Right forelimb (tissue), 1 donor: Measurements from ENCODE around the gene NECTIN3.

ENCODE experiments used
- DNase-seq: peaks from one replicate; pipeline ENCODE4 v3.0.0-alpha.2; 2018

NECTIN3 gene

DNA sequence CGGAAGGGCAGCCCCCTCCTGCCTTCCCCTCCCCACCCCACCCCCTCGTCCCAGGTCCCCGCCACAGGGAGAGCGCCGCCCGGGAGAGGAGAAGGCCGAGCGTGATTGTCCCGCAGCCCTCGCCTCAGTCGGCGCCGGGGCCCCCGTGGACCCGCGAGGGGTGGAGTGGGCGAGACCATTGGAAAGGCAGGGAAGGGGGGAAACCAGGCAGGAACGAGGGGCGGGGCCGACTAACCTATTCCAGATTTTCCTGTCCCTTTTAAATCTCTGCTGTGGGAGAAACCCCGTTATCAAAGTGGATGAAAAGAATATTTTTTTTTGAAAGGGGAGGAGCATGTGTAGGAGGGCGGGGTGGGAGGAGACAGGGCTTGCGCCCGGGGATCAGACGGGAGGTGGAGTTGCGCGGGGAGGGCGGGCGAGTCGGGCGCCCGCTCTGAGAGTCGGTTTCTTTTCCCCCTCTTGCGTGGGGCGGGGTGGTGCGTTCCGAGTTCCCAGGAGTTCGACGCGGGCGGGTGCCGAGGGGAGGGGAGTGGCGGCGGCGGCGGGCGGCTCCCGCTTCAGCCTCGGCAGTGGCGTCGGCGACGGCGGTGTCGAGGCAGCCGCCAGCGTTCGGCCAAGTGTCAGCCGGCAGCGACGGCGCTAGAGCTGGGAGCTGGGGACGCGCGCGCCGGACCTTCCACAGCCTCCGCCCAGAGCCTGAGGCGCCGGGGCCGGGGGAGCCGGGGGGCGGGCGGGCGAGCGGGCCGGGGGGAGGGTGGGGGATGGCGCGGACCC, at the start of gene NECTIN3:
NECTIN3 (plus strand) TSS at position 560 of the 774 bp plus-strand sequence; CDS start at position 762, 202 bp downstream.
- peak; percentile 95 for DNase-seq

- no peak for DNase-seq
These were observed 43.7 kb upstream of the NECTIN3 start for GRCh38 chr3:111027868-111028267.

- DNase-seq: no peak
These were observed 40.1 kb upstream of the NECTIN3 start for GRCh38 chr3:111031538-111031937.

GRCh38 chr3:111032677-111033076, 38.9 kb upstream of the NECTIN3 start:
- DNase-seq: no peak

DNA sequence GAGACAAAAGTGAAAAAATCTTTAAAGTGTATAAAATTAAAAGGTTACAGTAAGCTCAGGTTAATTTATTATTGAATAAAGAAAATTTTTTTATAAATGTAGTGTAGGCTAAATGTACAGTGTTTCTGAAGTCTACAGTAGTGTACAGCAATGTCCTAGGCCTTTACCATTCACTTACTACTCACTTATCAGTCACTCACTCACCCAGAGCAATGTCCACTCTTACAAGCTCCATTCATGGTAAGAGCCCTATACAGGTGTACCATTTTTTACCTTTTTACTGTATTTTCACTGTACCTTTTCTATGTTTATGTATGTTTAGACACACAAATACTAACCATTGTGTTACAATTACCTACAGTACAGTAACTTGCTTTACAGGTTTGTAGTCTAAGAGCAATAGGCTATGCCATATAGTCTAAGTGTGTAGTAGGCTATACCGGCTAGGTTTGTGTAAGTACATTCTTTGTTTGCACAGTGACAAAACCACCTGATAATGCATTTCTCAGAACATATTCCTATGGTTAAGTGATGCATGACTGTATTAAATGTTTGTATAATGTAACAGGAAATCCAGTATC, 38.1 kb upstream of the NECTIN3 start:
- DNase-seq: no peak

- DNase-seq: no peak
These were observed 36.3 kb upstream of the NECTIN3 start for GRCh38 chr3:111035316-111035715.

DNA sequence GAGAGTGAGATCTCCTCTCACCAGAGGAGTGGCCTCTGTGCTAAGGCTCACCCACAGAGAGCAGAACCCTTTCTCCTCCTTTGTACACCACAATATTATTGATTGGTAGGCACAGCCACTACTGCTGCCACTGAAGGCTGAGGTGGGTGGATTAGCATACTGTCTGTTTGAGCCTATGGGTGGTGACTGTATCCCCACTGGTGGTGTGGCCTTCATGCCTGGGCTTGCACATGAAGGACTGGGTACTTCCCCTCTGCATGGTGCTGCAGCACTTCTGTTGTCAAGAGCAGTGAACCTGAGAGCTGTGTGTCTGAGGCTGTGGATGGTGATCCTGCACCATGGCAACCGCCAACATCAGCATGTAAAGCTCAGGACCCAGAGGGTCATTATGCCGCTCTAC, 35.7 kb upstream of the NECTIN3 start:
- DNase-seq: no peak

- no peak for DNase-seq
These were observed 30.7 kb upstream of the NECTIN3 start for GRCh38 chr3:111040959-111041358.

DNA sequence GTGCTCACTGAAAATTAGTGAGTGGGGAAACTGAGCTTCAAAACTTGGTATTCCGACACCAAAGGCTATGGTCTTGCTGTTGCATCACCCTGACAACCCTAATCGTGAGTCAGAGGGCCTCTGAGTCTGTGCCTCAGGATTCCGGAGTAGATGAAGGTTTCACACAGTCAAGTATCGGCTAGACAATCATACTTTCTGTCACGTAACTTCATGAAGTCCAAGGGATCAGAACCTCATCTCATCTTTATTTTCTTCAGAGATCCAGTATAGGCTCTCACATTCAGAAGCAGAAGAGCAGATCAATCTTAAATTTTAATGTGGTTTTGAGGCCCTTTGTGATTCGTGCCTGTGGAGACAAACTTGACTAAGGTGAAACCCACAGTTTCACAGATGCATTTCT, 26.1 kb upstream of the NECTIN3 start:
- DNase-seq: no peak

GRCh38 chr3:111047042-111047441, 24.6 kb upstream of the NECTIN3 start:
- no peak for DNase-seq

DNA sequence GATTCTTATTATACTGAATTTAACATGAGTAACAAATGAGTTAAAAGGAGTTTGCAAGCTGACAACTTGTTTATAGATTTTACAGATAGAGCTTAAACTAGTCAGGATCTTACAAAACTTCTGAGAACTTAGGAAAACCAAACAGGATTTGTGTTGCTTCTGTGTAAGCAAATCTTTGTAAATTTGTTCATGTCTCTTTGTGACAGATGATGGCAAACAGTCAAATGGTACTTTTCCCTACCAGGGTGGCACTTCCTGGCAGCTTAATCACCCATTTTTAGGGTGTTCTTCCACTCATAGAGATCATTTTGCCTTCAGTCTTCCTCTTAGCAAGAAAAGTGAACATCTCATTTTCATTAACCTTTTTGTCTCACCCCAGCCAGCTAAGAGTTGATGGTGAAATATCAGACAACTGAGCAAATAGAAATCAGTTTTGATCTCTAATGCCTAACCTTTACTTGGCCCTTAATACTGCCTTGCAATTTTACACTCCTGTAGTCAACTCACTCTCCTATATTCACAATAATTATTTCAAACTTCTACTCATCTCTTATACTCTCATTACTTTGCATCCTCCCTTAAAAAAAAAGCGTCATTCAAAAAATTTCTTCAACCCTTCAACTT, 23.7 kb upstream of the NECTIN3 start:
- DNase-seq: no peak

DNA sequence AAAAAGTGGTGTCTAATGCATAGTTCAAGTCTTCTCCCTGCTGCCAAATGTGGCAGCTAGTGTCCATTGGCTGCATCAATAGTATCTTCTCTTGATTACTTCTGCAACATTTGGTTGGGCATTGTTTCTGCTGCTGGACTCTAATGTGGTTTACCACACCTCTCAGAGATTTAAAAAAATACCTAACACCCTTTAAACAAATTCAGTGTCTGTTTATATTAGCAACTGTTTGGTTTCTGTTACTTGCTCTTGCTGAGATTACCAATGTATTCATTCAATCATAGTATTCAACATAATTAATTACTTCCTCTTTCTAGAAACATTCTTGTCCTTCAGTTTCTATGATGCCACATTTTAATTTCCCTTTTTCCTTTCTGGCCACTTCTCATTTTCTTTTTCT, 20.3 kb upstream of the NECTIN3 start:
- DNase-seq: no peak

GRCh38 chr3:111068574-111068973, 3.0 kb upstream of the NECTIN3 start:
- no peak for DNase-seq

GRCh38 chr3:111069974-111070771, 1.4 kb upstream of the NECTIN3 start:
- peak; percentile 52 for DNase-seq

DNA sequence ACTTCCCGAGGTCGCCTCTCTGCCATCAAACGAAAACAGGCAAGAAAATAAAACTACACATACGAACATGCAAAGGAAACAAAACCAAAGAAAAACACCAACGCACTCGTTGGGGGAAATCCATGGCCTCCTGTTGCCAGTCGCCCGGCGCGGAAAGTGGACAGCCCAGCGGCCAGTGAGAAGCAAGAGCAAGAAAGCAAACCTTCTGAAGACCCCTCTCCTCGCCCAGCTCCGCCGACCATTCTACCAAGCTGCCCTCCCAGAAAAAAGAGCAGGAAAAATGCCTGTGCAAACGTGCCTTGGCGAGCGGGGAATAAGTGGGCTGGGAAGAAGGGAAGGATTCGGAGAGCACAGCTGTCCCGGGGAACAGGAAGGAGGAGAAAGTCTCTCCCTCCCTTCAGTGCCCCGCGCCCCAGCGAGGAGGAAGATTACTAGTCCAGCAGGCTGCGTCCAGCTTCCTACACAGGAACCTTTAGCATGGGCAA, 802 bp upstream of the NECTIN3 start:
- no peak for DNase-seq

DNA sequence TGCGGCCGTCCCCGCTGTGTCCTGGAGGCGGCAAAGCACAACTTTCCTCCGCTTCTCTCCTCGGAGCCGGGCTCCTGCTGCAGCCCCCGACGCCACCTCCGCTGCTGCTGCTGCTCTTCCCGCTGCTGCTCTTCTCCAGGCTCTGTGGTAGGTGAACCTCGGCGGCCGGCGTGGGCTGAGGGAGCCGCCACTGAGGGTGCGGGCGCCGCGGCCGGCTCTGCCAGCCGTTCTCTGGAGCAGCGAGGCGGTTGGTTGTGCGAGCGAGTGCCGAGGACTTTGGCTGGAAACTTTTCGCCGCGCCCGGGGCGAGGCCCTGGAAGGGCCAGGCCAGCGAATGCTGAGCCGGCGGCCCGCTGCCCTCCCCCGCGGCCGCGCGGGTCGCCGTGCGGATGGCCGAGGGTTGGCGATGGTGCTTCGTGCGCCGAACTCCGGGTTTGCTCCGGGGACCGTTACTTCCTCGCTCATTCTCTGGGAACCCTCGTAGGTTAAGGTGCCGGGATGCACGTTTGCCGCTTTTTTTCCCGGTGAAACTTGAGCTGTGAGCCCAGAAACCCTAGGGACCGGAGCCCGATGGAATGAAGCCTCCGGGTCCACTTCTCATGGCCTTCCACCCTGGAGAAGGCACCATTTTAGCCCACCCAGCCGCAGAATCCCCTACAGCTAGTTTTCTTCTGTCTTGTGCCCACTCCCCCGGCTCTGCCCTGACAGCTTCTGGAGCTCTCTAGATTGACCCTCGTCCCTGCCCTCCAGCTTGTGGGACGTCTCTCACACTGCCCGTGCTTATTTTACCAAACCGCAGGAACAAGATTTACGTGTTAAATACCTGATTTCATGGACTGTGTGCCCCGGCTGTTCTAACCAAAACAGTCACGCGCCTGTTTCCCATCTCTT, 660 bp downstream of the NECTIN3 start:
- DNase-seq: peak; percentile 78

GRCh38 chr3:111073218-111073617, 1.6 kb downstream of the NECTIN3 start:
- DNase-seq: no peak

GRCh38 chr3:111076732-111077131, 5.1 kb downstream of the NECTIN3 start:
- no peak for DNase-seq

DNA sequence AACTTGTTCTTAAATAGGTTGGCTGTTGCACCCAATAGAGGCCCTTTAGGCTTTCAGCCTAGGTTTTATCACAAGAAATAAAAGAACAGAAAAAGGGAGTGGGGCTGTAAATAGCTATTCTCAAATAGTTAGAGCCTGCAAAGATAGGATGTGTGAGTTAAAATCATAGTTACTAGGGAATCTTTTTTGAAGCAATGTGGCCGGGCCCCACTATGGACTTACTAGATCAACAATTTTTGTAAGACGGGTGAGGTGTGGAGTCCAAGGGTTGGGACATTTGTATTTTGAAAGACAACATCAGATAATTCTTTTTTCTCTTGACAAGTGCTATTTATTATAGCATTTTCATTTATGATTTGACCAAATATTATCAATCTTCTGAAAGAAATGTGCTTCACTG, 5.8 kb downstream of the NECTIN3 start:
- DNase-seq: no peak

GRCh38 chr3:111080413-111080812, 8.8 kb downstream of the NECTIN3 start:
- DNase-seq: no peak

DNA sequence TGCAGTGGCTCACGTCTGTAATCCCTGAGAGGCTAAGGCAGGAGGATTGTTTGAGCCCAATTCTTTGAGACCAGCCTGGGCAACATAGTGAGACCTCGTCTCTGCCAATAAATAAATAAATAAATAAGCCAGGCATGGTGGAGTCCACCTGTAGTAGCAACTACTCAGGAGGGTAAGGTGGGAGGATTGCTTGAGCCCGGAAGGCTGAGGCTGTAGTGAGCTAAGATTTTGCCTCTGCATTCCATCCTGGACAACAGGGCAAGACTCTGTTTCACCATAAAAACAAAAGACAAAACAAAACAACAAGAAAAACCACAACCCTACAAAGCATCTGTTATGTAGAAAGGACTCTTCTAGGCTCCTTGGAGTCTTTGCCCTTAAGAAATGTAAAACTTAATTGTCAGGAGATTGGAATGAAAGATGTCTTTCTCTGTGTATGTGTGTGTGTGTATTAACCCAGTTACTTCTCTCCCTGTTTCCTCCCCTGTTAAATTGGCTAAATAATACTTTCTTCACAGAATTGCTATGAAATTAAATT, 9.5 kb downstream of the NECTIN3 start:
- DNase-seq: no peak

- DNase-seq: no peak
These were observed 13.3 kb downstream of the NECTIN3 start for GRCh38 chr3:111084911-111085310.
